HCT116 (cell line): Measurements from ENCODE around the gene REEP6. TPM values are rescaled to one million over a fixed set of nuclear protein-coding genes. Genes with fewer than 3 reads are reported as not detected.
"Not testable (repeated sequence)": the region's sequence is repeated elsewhere in the genome, so short reads cannot be mapped to it uniquely, and the experiment has no call there.

Experiments
- ATAC-seq: fragments of 200-7000 bp; cut with Tn5 transposase; 2 replicates; pipeline ENCODE4 v1.9.1; 2020; ENCODE audit warnings: mild to moderate bottlenecking, moderate library complexity
- BruUV-seq: library from RNA; stranded (reverse); fragments of 400-500 nt; replicated peaks from 2 replicates; lab custom pipeline; 2021; lab: Mats Ljungman, UMichigan
- CTCF ChIA-PET: fragments of 300-600 bp; sonication (Branson Sonifier 250); formaldehyde crosslinking; loops from one replicate; lab custom pipeline; 2021; ENCODE audit warnings: antibody characterized with exemption; lab: Charles Lee
- POLR2A ChIA-PET: fragments of 300-600, 350-600 bp; sonication (Branson Sonifier 250); formaldehyde crosslinking; loops from one replicate; lab custom pipeline; 2021; ENCODE audit warnings: antibody characterized with exemption; lab: Charles Lee
- RAD21 ChIA-PET, 2 experiments: fragments of 300-600 bp; sonication (Branson Sonifier 250); formaldehyde crosslinking; loops; one replicate each; lab custom pipeline; 2023; ENCODE audit warnings: low total read pairs in 2 of 2; ENCODE audit not compliant: uncharacterized antibody in 2 of 2, unreplicated experiment in 2 of 2, low non-redundant PET in 1 of 2; lab: Charles Lee
- DNase-seq: peaks from one replicate; pipeline ENCODE4 v3.0.0-alpha.2; 2010; ENCODE audit warnings: low read depth, low spot score
- H2AFZ ChIP-seq: fragments of 200-600 bp; shearing (Covaris generic), sonication (generic); 2 replicates; pipeline ENCODE4 v1.6.1; 2017; ENCODE audit warnings: low read depth, mixed run types, mixed read lengths, antibody characterized with exemption, low read length; ENCODE audit not compliant: poor library complexity, severe bottlenecking
- H3K27ac ChIP-seq: 2 replicates; pipeline ENCODE4 v1.5.1; 2012; ENCODE audit warnings: low read depth, low read length
- H3K27me3 ChIP-seq: fragments of 200-600 bp; sonication (generic); 2 replicates; pipeline ENCODE4 v1.6.1; 2016; ENCODE audit warnings: mixed run types, low read length, mixed read lengths; ENCODE audit not compliant: insufficient read depth
- H3K36me3 ChIP-seq, 2 experiments: fragments of 200-500 bp in 1 of 2; fragments of 200-600 bp in 1 of 2; sonication (Bioruptor generic) in 1 of 2; sonication (generic) in 1 of 2; 2 replicates each; pipeline versions ENCODE4 v1.5.1 to v1.6.1; 2014 to 2016; ENCODE audit warnings: low read length in 2 of 2, inconsistent platforms in 1 of 2, mixed read lengths in 1 of 2, mixed run types in 1 of 2; ENCODE audit not compliant: insufficient read depth in 2 of 2, control insufficient read depth in 1 of 2
- H3K4me1 ChIP-seq, 2 experiments: fragments of 200-600 bp in 1 of 2; sonication (generic) in 1 of 2; 2 replicates each; pipeline versions ENCODE4 v1.5.1 to v1.6.1; 2012 to 2017; ENCODE audit warnings: low read length in 2 of 2, inconsistent platforms in 1 of 2, mild to moderate bottlenecking in 1 of 2, mixed read lengths in 1 of 2, mixed run types in 1 of 2, moderate library complexity in 1 of 2; ENCODE audit not compliant: insufficient read depth in 2 of 2, control insufficient read depth in 1 of 2
- H3K4me2 ChIP-seq: fragments of 200-600 bp; sonication (generic); 2 replicates; pipeline ENCODE4 v1.6.1; 2017; ENCODE audit warnings: mixed run types, low read length, mixed read lengths
- H3K4me3 ChIP-seq, 2 experiments: fragments of 200-600 bp in 1 of 2; sonication (generic) in 1 of 2; replicated peaks in 1 of 2; 2 replicates each; pipeline ENCODE4 v1.5.1; 2011 to 2016; ENCODE audit warnings: low read length in 2 of 2, control low read depth in 1 of 2, low read depth in 1 of 2, mild to moderate bottlenecking in 1 of 2, mixed read lengths in 1 of 2, mixed run types in 1 of 2
- H3K79me2 ChIP-seq: fragments of 200-600 bp; sonication (generic); 2 replicates; pipeline ENCODE4 v1.6.1; 2017; ENCODE audit warnings: mild to moderate bottlenecking, mixed run types, low read length, moderate library complexity, mixed read lengths; ENCODE audit not compliant: insufficient read depth
- H3K9ac ChIP-seq: fragments of 200-600 bp; sonication (generic); 2 replicates; pipeline ENCODE4 v1.6.1; 2016; ENCODE audit warnings: low read length, mixed read lengths
- H3K9me2 ChIP-seq: fragments of 200-600 bp; sonication (generic), shearing (Covaris generic); 2 replicates; pipeline ENCODE4 v1.6.1; 2017; ENCODE audit warnings: mixed run types, mild to moderate bottlenecking, moderate library complexity; ENCODE audit not compliant: insufficient read depth
- H3K9me3 ChIP-seq, 2 experiments: fragments of 200-500 bp in 1 of 2; fragments of 200-600 bp in 1 of 2; sonication (Bioruptor generic) in 1 of 2; sonication (generic) in 1 of 2; 2 replicates each; pipeline ENCODE4 v1.6.1; 2014 to 2017; ENCODE audit warnings: low read length in 2 of 2, mixed read lengths in 2 of 2, inconsistent platforms in 1 of 2, low read depth in 1 of 2, mild to moderate bottlenecking in 1 of 2, mixed run types in 1 of 2, moderate library complexity in 1 of 2; ENCODE audit not compliant: control insufficient read depth in 1 of 2, insufficient read depth in 1 of 2
- H4K20me1 ChIP-seq: fragments of 200-600 bp; sonication (generic), shearing (Covaris generic); 2 replicates; pipeline ENCODE4 v1.6.1; 2017; ENCODE audit warnings: mixed run types, mild to moderate bottlenecking, moderate library complexity; ENCODE audit not compliant: insufficient read depth
- EZH2 ChIP-seq: fragments of 200-600 bp; sonication (generic); IDR thresholded peaks from 2 replicates; pipeline ENCODE4 v1.6.1; 2017; ENCODE audit warnings: antibody characterized with exemption, mixed run types
- EZH2phosphoT487 ChIP-seq: fragments of 200-600 bp; IDR thresholded peaks from 2 replicates; pipeline ENCODE4 v1.6.1; 2018; ENCODE audit warnings: antibody characterized with exemption, borderline replicate concordance
- JUND ChIP-seq: IDR thresholded peaks from 2 replicates; pipeline ENCODE4 v1.6.1; 2012
- RAD21 ChIP-seq: IDR thresholded peaks from 2 replicates; pipeline ENCODE4 v1.6.1; 2012; ENCODE audit warnings: low read depth, mild to moderate bottlenecking
- SIN3A ChIP-seq: IDR thresholded peaks from 2 replicates; pipeline ENCODE4 v1.6.1; 2012; ENCODE audit warnings: low read depth
- SRF ChIP-seq: IDR thresholded peaks from 2 replicates; pipeline ENCODE4 v1.6.1; 2012; ENCODE audit warnings: low read depth
- TCF7L2 ChIP-seq: IDR thresholded peaks from 2 replicates; pipeline ENCODE4 v1.7.0; 2011; ENCODE audit warnings: borderline replicate concordance, inconsistent platforms; ENCODE audit not compliant: insufficient read depth, insufficient read length; ENCODE audit errors: extremely low read depth
- ZFX ChIP-seq: fragments of 450-650 bp; IDR thresholded peaks from 2 replicates; pipeline ENCODE4 v1.6.1; 2017
- ZNF274 ChIP-seq: fragments of 200-500 bp; sonication (Bioruptor generic); IDR thresholded peaks from 2 replicates; pipeline ENCODE4 v1.6.1; 2014; ENCODE audit warnings: mild to moderate bottlenecking, low read depth, low read length, inconsistent platforms
- intact Hi-C: fragments of 100-400 bp; cut with micrococcal nuclease; formaldehyde crosslinking; loops from 2 replicates; pipeline ENCODE4 v1.10.0; 2022
- total RNA-seq: library from RNA; stranded (reverse); gene quantifications from one replicate; pipeline ENCODE4 v1.2.1, GENCODE V29; 2021; ENCODE audit not compliant: unreplicated experiment
- TF ChIP-seq, protein P1 (sequence below): IDR thresholded peaks from 2 replicates; pipeline ENCODE4 v1.6.1; 2012
- TF ChIP-seq, protein P2 (sequence below), 3 experiments: fragments of 200-600 bp in 1 of 3; sonication (generic) in 1 of 3; IDR thresholded peaks in 2 of 3; conservative IDR thresholded peaks in 1 of 3; 2 replicates each; pipeline ENCODE4 v1.5.1; 2012 to 2017; ENCODE audit warnings: low read depth in 2 of 3, low read length in 2 of 3, antibody characterized with exemption in 1 of 3, borderline replicate concordance in 1 of 3, control low read depth in 1 of 3, mild to moderate bottlenecking in 1 of 3, mixed read lengths in 1 of 3, mixed run types in 1 of 3, moderate library complexity in 1 of 3; ENCODE audit not compliant: insufficient read depth in 1 of 3
- TF ChIP-seq, protein P3 (sequence below): IDR thresholded peaks from 2 replicates; pipeline ENCODE4 v1.6.1; 2012; ENCODE audit warnings: low read depth
- TF ChIP-seq, protein P4 (sequence below): IDR thresholded peaks from 2 replicates; pipeline ENCODE4 v1.6.1; 2011; ENCODE audit warnings: mild to moderate bottlenecking, low read length, moderate library complexity; ENCODE audit not compliant: insufficient replicate concordance; ENCODE audit errors: extremely low read depth

The REEP6 gene
- total RNA-seq, 1 experiment from 2014 or later = 53.9 TPM

DNA sequence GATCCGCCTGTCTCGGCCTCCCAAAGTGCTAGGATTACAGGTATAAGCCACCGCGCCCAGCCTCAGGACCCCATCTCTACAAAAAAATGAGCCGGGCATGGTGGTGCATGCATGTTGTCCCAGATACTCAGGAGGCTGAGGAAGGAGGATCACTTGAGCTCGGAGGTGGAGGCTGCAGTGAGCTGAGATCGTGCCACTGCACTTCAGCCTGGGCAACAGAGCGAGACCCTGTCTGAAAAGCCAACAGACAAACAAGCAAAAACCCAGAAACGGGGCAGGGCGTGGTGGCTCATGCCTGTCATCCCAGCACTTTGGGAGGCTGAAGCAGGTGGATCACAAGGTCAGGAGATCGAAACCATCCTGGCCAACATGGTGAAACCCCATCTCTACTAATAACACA lies 39.9 kb downstream of the REEP6 start:
- H3K27me3 ChIP-seq, H3K4me1 ChIP-seq, H3K36me3 ChIP-seq, DNase-seq, H3K9me2 ChIP-seq, H3K4me3 ChIP-seq, H3K79me2 ChIP-seq, H3K4me2 ChIP-seq, H2AFZ ChIP-seq, H4K20me1 ChIP-seq, ATAC-seq, POLR2A ChIA-PET, H3K9ac ChIP-seq, RAD21 ChIA-PET, H3K9me3 ChIP-seq, H3K27ac ChIP-seq, BruUV-seq, intact Hi-C loops, CTCF ChIA-PET: not testable (repeated sequence)

DNA sequence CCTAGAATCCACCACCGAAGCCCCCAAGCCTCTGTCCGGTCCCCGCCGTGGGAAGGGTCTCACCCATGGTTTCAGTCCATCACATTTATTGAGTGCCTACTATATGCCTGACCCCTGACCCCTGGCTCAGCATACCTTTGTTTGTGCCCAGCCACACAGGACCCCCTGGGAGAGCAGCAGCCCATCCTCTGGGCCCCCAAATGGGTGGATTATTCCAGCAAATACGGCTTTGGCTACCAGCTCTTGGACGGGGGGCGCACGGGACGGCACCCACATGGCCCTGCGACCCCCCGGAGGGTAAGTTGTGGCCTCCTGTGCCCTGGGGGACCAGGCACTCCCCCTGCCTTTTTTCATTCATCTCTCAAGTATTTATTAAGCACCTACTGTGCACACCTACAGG lies 40.6 kb downstream of the REEP6 start:
- H3K27me3 ChIP-seq = no peaks in the 10 kb centered on the region
- no peaks in the 10 kb centered on the region for H3K36me3 ChIP-seq
- ATAC-seq (no peak), DNase-seq (no peak)
- no peak overlapping the region for H2AFZ ChIP-seq
- H3K4me2 ChIP-seq = no peak overlapping the region
- ChIA-PET CTCF (no interaction called here), RAD21 (no interaction called here), POLR2A (no interaction called here)
- intact Hi-C loops = no loop called here
- H4K20me1 ChIP-seq = no peaks in the 10 kb centered on the region
- H3K27ac ChIP-seq = no peak overlapping the region
- H3K9me3 ChIP-seq = no peaks in the 10 kb centered on the region
- no peak overlapping the region for H3K9ac ChIP-seq
- H3K9me2 ChIP-seq = no peaks in the 10 kb centered on the region
- no TSS peak for BruUV-seq
- no peaks in the 10 kb centered on the region for H3K4me1 ChIP-seq
- no peak overlapping the region for H3K4me3 ChIP-seq
- no peaks in the 10 kb centered on the region for H3K79me2 ChIP-seq
- TF ChIP-seq ZNF274 (no peak), TCF7L2 (no peak), SIN3A (no peak), ZFX (no peak), RAD21 (no peak), JUND (no peak), EZH2 (no peak), EZH2phosphoT487 (no peak), SRF (no peak)
- TF ChIP-seq, protein P1, sequence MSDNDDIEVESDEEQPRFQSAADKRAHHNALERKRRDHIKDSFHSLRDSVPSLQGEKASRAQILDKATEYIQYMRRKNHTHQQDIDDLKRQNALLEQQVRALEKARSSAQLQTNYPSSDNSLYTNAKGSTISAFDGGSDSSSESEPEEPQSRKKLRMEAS = no peak
- TF ChIP-seq, protein P2, sequence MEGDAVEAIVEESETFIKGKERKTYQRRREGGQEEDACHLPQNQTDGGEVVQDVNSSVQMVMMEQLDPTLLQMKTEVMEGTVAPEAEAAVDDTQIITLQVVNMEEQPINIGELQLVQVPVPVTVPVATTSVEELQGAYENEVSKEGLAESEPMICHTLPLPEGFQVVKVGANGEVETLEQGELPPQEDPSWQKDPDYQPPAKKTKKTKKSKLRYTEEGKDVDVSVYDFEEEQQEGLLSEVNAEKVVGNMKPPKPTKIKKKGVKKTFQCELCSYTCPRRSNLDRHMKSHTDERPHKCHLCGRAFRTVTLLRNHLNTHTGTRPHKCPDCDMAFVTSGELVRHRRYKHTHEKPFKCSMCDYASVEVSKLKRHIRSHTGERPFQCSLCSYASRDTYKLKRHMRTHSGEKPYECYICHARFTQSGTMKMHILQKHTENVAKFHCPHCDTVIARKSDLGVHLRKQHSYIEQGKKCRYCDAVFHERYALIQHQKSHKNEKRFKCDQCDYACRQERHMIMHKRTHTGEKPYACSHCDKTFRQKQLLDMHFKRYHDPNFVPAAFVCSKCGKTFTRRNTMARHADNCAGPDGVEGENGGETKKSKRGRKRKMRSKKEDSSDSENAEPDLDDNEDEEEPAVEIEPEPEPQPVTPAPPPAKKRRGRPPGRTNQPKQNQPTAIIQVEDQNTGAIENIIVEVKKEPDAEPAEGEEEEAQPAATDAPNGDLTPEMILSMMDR (IDR thresholded peaks at IDR 0.05 in 2 of 3, conservative IDR thresholded peaks at IDR 0.05 in 1 of 3; ENCODE audit: borderline replicate concordance in 1 of 3, insufficient read depth in 1 of 3, low read depth in 2 of 3, low read length in 2 of 3) = no peak
- TF ChIP-seq, protein P3, sequence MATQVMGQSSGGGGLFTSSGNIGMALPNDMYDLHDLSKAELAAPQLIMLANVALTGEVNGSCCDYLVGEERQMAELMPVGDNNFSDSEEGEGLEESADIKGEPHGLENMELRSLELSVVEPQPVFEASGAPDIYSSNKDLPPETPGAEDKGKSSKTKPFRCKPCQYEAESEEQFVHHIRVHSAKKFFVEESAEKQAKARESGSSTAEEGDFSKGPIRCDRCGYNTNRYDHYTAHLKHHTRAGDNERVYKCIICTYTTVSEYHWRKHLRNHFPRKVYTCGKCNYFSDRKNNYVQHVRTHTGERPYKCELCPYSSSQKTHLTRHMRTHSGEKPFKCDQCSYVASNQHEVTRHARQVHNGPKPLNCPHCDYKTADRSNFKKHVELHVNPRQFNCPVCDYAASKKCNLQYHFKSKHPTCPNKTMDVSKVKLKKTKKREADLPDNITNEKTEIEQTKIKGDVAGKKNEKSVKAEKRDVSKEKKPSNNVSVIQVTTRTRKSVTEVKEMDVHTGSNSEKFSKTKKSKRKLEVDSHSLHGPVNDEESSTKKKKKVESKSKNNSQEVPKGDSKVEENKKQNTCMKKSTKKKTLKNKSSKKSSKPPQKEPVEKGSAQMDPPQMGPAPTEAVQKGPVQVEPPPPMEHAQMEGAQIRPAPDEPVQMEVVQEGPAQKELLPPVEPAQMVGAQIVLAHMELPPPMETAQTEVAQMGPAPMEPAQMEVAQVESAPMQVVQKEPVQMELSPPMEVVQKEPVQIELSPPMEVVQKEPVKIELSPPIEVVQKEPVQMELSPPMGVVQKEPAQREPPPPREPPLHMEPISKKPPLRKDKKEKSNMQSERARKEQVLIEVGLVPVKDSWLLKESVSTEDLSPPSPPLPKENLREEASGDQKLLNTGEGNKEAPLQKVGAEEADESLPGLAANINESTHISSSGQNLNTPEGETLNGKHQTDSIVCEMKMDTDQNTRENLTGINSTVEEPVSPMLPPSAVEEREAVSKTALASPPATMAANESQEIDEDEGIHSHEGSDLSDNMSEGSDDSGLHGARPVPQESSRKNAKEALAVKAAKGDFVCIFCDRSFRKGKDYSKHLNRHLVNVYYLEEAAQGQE = no peak
- TF ChIP-seq, protein P4, sequence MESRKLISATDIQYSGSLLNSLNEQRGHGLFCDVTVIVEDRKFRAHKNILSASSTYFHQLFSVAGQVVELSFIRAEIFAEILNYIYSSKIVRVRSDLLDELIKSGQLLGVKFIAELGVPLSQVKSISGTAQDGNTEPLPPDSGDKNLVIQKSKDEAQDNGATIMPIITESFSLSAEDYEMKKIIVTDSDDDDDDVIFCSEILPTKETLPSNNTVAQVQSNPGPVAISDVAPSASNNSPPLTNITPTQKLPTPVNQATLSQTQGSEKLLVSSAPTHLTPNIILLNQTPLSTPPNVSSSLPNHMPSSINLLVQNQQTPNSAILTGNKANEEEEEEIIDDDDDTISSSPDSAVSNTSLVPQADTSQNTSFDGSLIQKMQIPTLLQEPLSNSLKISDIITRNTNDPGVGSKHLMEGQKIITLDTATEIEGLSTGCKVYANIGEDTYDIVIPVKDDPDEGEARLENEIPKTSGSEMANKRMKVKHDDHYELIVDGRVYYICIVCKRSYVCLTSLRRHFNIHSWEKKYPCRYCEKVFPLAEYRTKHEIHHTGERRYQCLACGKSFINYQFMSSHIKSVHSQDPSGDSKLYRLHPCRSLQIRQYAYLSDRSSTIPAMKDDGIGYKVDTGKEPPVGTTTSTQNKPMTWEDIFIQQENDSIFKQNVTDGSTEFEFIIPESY = no peak
